B cell (primary cell): ENCODE results near the gene MAP7. TPM values are rescaled to one million over a fixed set of nuclear protein-coding genes. Genes with fewer than 3 reads are reported as not detected.
"Not testable (repeated sequence)": the region's sequence is repeated elsewhere in the genome, so short reads cannot be mapped to it uniquely, and the experiment has no call there.

Experiments used
- ATAC-seq: fragments of 200-7000 bp; cut with Tn5 transposase; one replicate; pipeline ENCODE4 v1.10.0; 2021; ENCODE audit warnings: low read depth, mild to moderate bottlenecking, moderate number of reproducible peaks, moderate library complexity
- CTCF ChIA-PET: fragments of 350-600 bp; sonication (Branson Sonifier 250); formaldehyde crosslinking; loops from one replicate; lab custom pipeline; 2021; ENCODE audit warnings: antibody characterized with exemption, inconsistent platforms; lab: Charles Lee
- POLR2A ChIA-PET: fragments of 350-600 bp; sonication (Branson Sonifier 250); formaldehyde crosslinking; loops from one replicate; lab custom pipeline; 2021; ENCODE audit warnings: antibody characterized with exemption; lab: Charles Lee
- DNase-seq: peaks from one replicate; pipeline ENCODE4 v3.0.0; 2013
- H2AFZ ChIP-seq: 2 replicates; pipeline ENCODE4 v1.6.1; 2012; ENCODE audit warnings: mild to moderate bottlenecking, low read depth, low read length; ENCODE audit not compliant: insufficient read depth, poor library complexity, severe bottlenecking
- H3K27ac ChIP-seq, 2 donors: 1 replicate in 1 of 2; 2 replicates in 1 of 2; pipeline ENCODE4 v1.5.1; 2012 to 2013; ENCODE audit warnings: low read length in 2 of 2, mild to moderate bottlenecking in 2 of 2, moderate library complexity in 1 of 2
- H3K27me3 ChIP-seq, 4 experiments: fragments of 200-600 bp in 1 of 4; sonication (generic) in 1 of 4; replicated peaks in 1 of 4; 1 replicate in 2 of 4; 2 replicates in 2 of 4; pipeline versions ENCODE4 v1.6.1 to v1.7.0; 2013 to 2016; ENCODE audit warnings: low read length in 3 of 4, mild to moderate bottlenecking in 2 of 4, mixed read lengths in 1 of 4, moderate library complexity in 1 of 4; ENCODE audit not compliant: insufficient read depth in 4 of 4, control insufficient read depth in 3 of 4; ENCODE audit errors: control extremely low read depth in 1 of 4
- H3K36me3 ChIP-seq, 2 experiments: replicated peaks in 1 of 2; 1 replicate in 1 of 2; 2 replicates in 1 of 2; pipeline versions ENCODE4 v1.6.1 to v1.7.1; 2013; ENCODE audit warnings: low read length in 1 of 2; ENCODE audit not compliant: insufficient read depth in 2 of 2, control insufficient read depth in 1 of 2; ENCODE audit errors: control extremely low read depth in 1 of 2, extremely low read depth in 1 of 2
- H3K4me1 ChIP-seq, 2 donors: fragments of 200-600 bp in 1 of 2; sonication (generic) in 1 of 2; 1 replicate in 1 of 2; 2 replicates in 1 of 2; pipeline versions ENCODE4 v1.5.1 to v1.6.1; 2013 to 2017; ENCODE audit warnings: low read length in 2 of 2; ENCODE audit not compliant: control insufficient read depth in 2 of 2, insufficient read depth in 2 of 2
- H3K4me2 ChIP-seq: replicated peaks from 2 replicates; pipeline ENCODE3; 2012; ENCODE audit warnings: mild to moderate bottlenecking, low read depth, low read length; ENCODE audit not compliant: poor library complexity, severe bottlenecking
- H3K4me3 ChIP-seq, 5 experiments: fragments of 200-600 bp in 1 of 5; sonication (generic) in 1 of 5; 1 replicate in 3 of 5; 2 replicates in 2 of 5; pipeline versions ENCODE4 v1.5.1 to v1.7.0; 2011 to 2016; ENCODE audit warnings: low read length in 4 of 5, mild to moderate bottlenecking in 4 of 5, low read depth in 2 of 5, control low read depth in 1 of 5, moderate library complexity in 1 of 5; ENCODE audit not compliant: insufficient read depth in 1 of 5; ENCODE audit errors: control extremely low read depth in 1 of 5, extremely low read depth in 1 of 5
- H3K79me2 ChIP-seq: fragments of 200-600 bp; sonication (generic); one replicate; pipeline ENCODE4 v1.6.0; 2016; ENCODE audit warnings: low read length; ENCODE audit not compliant: control insufficient read depth, insufficient read depth
- H3K9ac ChIP-seq: fragments of 200-600 bp; sonication (generic); 2 replicates; pipeline ENCODE4 v1.6.1; 2017; ENCODE audit warnings: mild to moderate bottlenecking, low read length, moderate library complexity
- H3K9me3 ChIP-seq, 3 donors: one replicate each; pipeline versions ENCODE4 v1.6.1 to v1.7.1; 2013; ENCODE audit warnings: low read length in 2 of 3; ENCODE audit not compliant: control insufficient read depth in 2 of 3, insufficient read depth in 1 of 3; ENCODE audit errors: control extremely low read depth in 1 of 3
- H4K20me1 ChIP-seq: 2 replicates; pipeline ENCODE4 v1.6.0; 2012; ENCODE audit warnings: mild to moderate bottlenecking, low read length; ENCODE audit not compliant: insufficient read depth, control insufficient read depth, poor library complexity, severe bottlenecking
- H3K27ac Mint-ChIP-seq: one replicate; pipeline ENCODE4 v1.8.0; 2021; ENCODE audit warnings: mixed read lengths
- H3K27me3 Mint-ChIP-seq: one replicate; pipeline ENCODE4 v1.8.0; 2021; ENCODE audit warnings: mixed read lengths
- H3K4me1 Mint-ChIP-seq: one replicate; pipeline ENCODE4 v1.8.0; 2021; ENCODE audit warnings: mixed read lengths
- H3K4me3 Mint-ChIP-seq: one replicate; pipeline ENCODE4 v1.8.0; 2021; ENCODE audit warnings: mixed read lengths
- H3K9me3 Mint-ChIP-seq: one replicate; pipeline ENCODE4 v1.8.0; 2022; ENCODE audit warnings: mixed read lengths; ENCODE audit not compliant: insufficient read depth
- EZH2 ChIP-seq: IDR thresholded peaks from 2 replicates; pipeline ENCODE4 v1.6.1; 2012; ENCODE audit warnings: borderline replicate concordance, low read depth, mild to moderate bottlenecking, moderate library complexity, low read length; ENCODE audit not compliant: insufficient read depth, poor library complexity, severe bottlenecking
- WGBS: methylation state at CpG from one replicate; pipeline ENCODE4 v1.1.5; 2013; ENCODE audit warnings: missing lambda C conversion rate; ENCODE audit not compliant: insufficient coverage; 5-methylcytosine and 5-hydroxymethylcytosine counted together
- intact Hi-C: fragments of 100-400 bp; cut with micrococcal nuclease; formaldehyde crosslinking; loops from one replicate; pipeline ENCODE4 v1.10.0; 2022
- polyA plus RNA-seq: library from polyadenylated mRNA; depleted of rRNA; stranded (reverse); fragments of >200 nt; gene quantifications from 2 replicates; pipeline ENCODE4 v1.2.3, GENCODE V29; 2012
- total RNA-seq, 2 donors: library from RNA; stranded (reverse); fragments of 120-200 nt in 1 of 2; gene quantifications; 1 replicate in 1 of 2; 2 replicates in 1 of 2; pipeline versions ENCODE4 v1.2.3 to v1.2.4, GENCODE V29; 2013 to 2022
- TF ChIP-seq, protein P1 (sequence below): fragments of 200-600 bp; IDR thresholded peaks from one replicate; pipeline ENCODE4 v1.8.0; 2022; ENCODE audit warnings: antibody characterized with exemption, mild to moderate bottlenecking

MAP7 gene
- total and polyA plus RNA-seq, 2 donors (not counting 1 experiment from before 2014, with no cell fraction given): 0.34 to 0.64 TPM

DNA sequence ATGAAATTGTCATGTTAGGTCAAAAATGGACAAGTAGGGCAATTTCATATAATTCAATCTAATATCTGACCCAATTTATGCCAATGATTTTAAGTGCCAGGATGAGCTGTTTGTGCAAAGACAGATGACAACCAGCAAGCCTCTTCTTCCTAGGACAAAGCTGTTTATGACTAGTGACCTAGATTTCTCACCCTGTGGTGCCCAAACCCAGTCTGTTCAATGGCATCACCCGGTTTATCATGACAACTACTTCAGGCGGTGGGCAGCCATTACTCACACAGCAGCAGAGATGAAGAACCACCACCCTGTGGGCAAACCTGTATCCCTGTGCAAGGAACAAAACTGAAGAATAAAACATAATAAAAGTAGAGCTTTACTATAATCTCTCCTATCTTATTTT lies 59.0 kb downstream of the MAP7 start:
- H3K9me3 ChIP-seq: no peaks in the 10 kb centered on the region
- no peak overlapping the region for H3K4me3 Mint-ChIP-seq
- TF ChIP-seq, protein P1, sequence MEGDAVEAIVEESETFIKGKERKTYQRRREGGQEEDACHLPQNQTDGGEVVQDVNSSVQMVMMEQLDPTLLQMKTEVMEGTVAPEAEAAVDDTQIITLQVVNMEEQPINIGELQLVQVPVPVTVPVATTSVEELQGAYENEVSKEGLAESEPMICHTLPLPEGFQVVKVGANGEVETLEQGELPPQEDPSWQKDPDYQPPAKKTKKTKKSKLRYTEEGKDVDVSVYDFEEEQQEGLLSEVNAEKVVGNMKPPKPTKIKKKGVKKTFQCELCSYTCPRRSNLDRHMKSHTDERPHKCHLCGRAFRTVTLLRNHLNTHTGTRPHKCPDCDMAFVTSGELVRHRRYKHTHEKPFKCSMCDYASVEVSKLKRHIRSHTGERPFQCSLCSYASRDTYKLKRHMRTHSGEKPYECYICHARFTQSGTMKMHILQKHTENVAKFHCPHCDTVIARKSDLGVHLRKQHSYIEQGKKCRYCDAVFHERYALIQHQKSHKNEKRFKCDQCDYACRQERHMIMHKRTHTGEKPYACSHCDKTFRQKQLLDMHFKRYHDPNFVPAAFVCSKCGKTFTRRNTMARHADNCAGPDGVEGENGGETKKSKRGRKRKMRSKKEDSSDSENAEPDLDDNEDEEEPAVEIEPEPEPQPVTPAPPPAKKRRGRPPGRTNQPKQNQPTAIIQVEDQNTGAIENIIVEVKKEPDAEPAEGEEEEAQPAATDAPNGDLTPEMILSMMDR: no peak
- no peak for TF ChIP-seq EZH2
- no peak for ATAC-seq
- no peak overlapping the region for H2AFZ ChIP-seq
- H3K9me3 Mint-ChIP-seq: no peaks in the 10 kb centered on the region
- H3K27me3 ChIP-seq: no peaks in the 10 kb centered on the region
- no peak overlapping the region for H3K4me2 ChIP-seq
- no peaks in the 10 kb centered on the region for H4K20me1 ChIP-seq
- ChIA-PET POLR2A (no interaction called here), CTCF (no interaction called here)
- peaks cover 4% of the 10 kb centered on the region for H3K27me3 Mint-ChIP-seq
- DNase-seq: no peak
- intact Hi-C loops: no loop called here
- H3K36me3 ChIP-seq: no peaks in the 10 kb centered on the region
- no CpG with 5 or more reads among the region's 2 CpGs for WGBS
- H3K27ac ChIP-seq: no peak overlapping the region
- no peak overlapping the region for H3K9ac ChIP-seq
- H3K4me3 ChIP-seq: no peak overlapping the region
- H3K4me1 Mint-ChIP-seq: no peaks in the 10 kb centered on the region
- no peaks in the 10 kb centered on the region for H3K79me2 ChIP-seq
- no peak overlapping the region for H3K27ac Mint-ChIP-seq
- H3K4me1 ChIP-seq: no peaks in the 10 kb centered on the region

DNA sequence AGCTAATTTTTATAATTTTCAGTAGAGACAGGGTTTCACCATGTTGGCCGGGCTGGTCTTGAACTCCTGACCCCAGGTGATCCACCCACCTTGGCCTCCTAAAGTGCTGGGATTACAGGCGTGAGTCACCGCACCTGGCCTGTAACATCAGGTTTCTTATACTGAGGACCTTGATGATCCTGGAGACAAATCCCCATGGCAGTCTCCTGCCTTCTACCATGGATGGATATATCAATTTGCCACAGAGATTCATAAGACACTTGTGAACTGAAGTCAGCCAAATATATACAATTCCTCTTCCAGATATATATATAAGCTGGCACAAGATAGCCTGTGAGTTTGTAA lies 60.6 kb downstream of the MAP7 start:
- H3K27me3 Mint-ChIP-seq, H3K9ac ChIP-seq, H3K4me3 ChIP-seq, H2AFZ ChIP-seq, H3K4me2 ChIP-seq, H4K20me1 ChIP-seq, H3K27me3 ChIP-seq, H3K27ac ChIP-seq, POLR2A ChIA-PET, H3K4me1 ChIP-seq, H3K9me3 Mint-ChIP-seq, H3K4me3 Mint-ChIP-seq, CTCF ChIA-PET, H3K79me2 ChIP-seq, DNase-seq, H3K27ac Mint-ChIP-seq, intact Hi-C loops, H3K4me1 Mint-ChIP-seq, H3K9me3 ChIP-seq, ATAC-seq, H3K36me3 ChIP-seq: not testable (repeated sequence)
- WGBS: 89% methylated on average over 3 of the region's 3 CpGs
